DOHH2 (cell line): ENCODE results near the gene KLHL7.

ENCODE experiments used
- H3F3A ChIP-seq: fragments of 200-600 bp; sonication (generic), shearing (Covaris generic); 2 replicates; pipeline ENCODE4 v1.6.0; 2016; ENCODE audit warnings: antibody characterized with exemption, mild to moderate bottlenecking; ENCODE audit not compliant: control insufficient read depth, insufficient read depth
- H3K27ac ChIP-seq: fragments of 200-600 bp; sonication (generic); 2 replicates; pipeline ENCODE4 v1.5.1; 2014; ENCODE audit warnings: low read depth, mild to moderate bottlenecking, low read length, moderate library complexity
- H3K27me3 ChIP-seq: fragments of 200-600 bp; sonication (generic); 2 replicates; pipeline ENCODE4 v1.6.1; 2014; ENCODE audit warnings: mild to moderate bottlenecking, low read length, mixed read lengths; ENCODE audit not compliant: control insufficient read depth
- H3K36me3 ChIP-seq: fragments of 200-600 bp; sonication (generic); 2 replicates; pipeline ENCODE4 v1.6.1; 2014; ENCODE audit warnings: mild to moderate bottlenecking, low read length, moderate library complexity, mixed read lengths; ENCODE audit not compliant: control insufficient read depth
- H3K4me1 ChIP-seq: fragments of 200-600 bp; sonication (generic); 2 replicates; pipeline ENCODE4 v1.6.1; 2014; ENCODE audit warnings: mild to moderate bottlenecking, low read length, mixed read lengths; ENCODE audit not compliant: control insufficient read depth
- H3K4me2 ChIP-seq: fragments of 200-600 bp; sonication (generic); 2 replicates; pipeline ENCODE4 v1.6.0; 2014; ENCODE audit warnings: mild to moderate bottlenecking, low read length, moderate library complexity
- H3K4me3 ChIP-seq: fragments of 200-600 bp; sonication (generic); 2 replicates; pipeline ENCODE4 v1.5.1; 2014; ENCODE audit warnings: mild to moderate bottlenecking, low read length, mixed read lengths
- H3K79me2 ChIP-seq: fragments of 200-600 bp; sonication (generic); 2 replicates; pipeline ENCODE4 v1.6.1; 2014; ENCODE audit warnings: mild to moderate bottlenecking, low read length, mixed read lengths; ENCODE audit not compliant: control insufficient read depth
- H3K9me2 ChIP-seq: fragments of 200-600 bp; sonication (generic); replicated peaks from 2 replicates; pipeline ENCODE4 v1.6.1; 2014; ENCODE audit warnings: mild to moderate bottlenecking, low read length, mixed read lengths; ENCODE audit not compliant: control insufficient read depth
- H3K9me3 ChIP-seq: fragments of 200-600 bp; sonication (generic); 2 replicates; pipeline ENCODE4 v1.6.1; 2014; ENCODE audit warnings: antibody characterized with exemption, low read length, mixed read lengths; ENCODE audit not compliant: control insufficient read depth, insufficient read depth
- H4K20me1 ChIP-seq: fragments of 200-600 bp; sonication (generic); 2 replicates; pipeline ENCODE4 v1.6.0; 2014; ENCODE audit warnings: low read depth, mild to moderate bottlenecking, antibody characterized with exemption, low read length, moderate library complexity; ENCODE audit not compliant: control insufficient read depth, insufficient read depth
- EZH2phosphoT487 ChIP-seq: fragments of 200-600 bp; sonication (generic); IDR thresholded peaks from 2 replicates; pipeline ENCODE4 v1.6.1; 2017; ENCODE audit warnings: borderline replicate concordance, mild to moderate bottlenecking, antibody characterized with exemption, low read length, moderate library complexity, mixed read lengths
- TF ChIP-seq, protein P1 (sequence below): fragments of 200-600 bp; sonication (generic); IDR thresholded peaks from one replicate; pipeline ENCODE4 v1.5.1; 2014; ENCODE audit warnings: antibody characterized with exemption, mild to moderate bottlenecking, low read depth, low read length; ENCODE audit not compliant: poor library complexity, severe bottlenecking

Gene KLHL7

GRCh38 chr7:23164846-23165245, 59.3 kb downstream of the KLHL7 start:
- Histone ChIP-seq H3F3A (no peaks in the 10 kb centered on the region), H3K4me1 (no peaks in the 10 kb centered on the region), H4K20me1 (no peaks in the 10 kb centered on the region), H3K79me2 (no peaks in the 10 kb centered on the region), H3K36me3 (no peaks in the 10 kb centered on the region), H3K9me2 (no peaks in the 10 kb centered on the region), H3K27me3 (no peaks in the 10 kb centered on the region), H3K4me2 (no peak overlapping the region), H3K9me3 (no peaks in the 10 kb centered on the region), H3K27ac (no peak overlapping the region), H3K4me3 (no peak overlapping the region)
- TF ChIP-seq, protein P1, sequence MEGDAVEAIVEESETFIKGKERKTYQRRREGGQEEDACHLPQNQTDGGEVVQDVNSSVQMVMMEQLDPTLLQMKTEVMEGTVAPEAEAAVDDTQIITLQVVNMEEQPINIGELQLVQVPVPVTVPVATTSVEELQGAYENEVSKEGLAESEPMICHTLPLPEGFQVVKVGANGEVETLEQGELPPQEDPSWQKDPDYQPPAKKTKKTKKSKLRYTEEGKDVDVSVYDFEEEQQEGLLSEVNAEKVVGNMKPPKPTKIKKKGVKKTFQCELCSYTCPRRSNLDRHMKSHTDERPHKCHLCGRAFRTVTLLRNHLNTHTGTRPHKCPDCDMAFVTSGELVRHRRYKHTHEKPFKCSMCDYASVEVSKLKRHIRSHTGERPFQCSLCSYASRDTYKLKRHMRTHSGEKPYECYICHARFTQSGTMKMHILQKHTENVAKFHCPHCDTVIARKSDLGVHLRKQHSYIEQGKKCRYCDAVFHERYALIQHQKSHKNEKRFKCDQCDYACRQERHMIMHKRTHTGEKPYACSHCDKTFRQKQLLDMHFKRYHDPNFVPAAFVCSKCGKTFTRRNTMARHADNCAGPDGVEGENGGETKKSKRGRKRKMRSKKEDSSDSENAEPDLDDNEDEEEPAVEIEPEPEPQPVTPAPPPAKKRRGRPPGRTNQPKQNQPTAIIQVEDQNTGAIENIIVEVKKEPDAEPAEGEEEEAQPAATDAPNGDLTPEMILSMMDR, result no peak
- TF ChIP-seq EZH2phosphoT487, result no peak

- H3K4me3 ChIP-seq, result no peak overlapping the region
- no peaks in the 10 kb centered on the region for H3K9me2 ChIP-seq
- TF ChIP-seq, protein P1, result no peak
- no peak for TF ChIP-seq EZH2phosphoT487
- no peaks in the 10 kb centered on the region for H3K36me3 ChIP-seq
- no peaks in the 10 kb centered on the region for H3K27me3 ChIP-seq
- H3K27ac ChIP-seq, result no peak overlapping the region
- no peak overlapping the region for H3K4me2 ChIP-seq
- H4K20me1 ChIP-seq, result no peaks in the 10 kb centered on the region
- H3F3A ChIP-seq, result no peaks in the 10 kb centered on the region
- H3K9me3 ChIP-seq, result no peaks in the 10 kb centered on the region
- H3K4me1 ChIP-seq, result no peaks in the 10 kb centered on the region
- no peaks in the 10 kb centered on the region for H3K79me2 ChIP-seq
These were observed 59.7 kb downstream of the KLHL7 start for GRCh38 chr7:23165316-23165715.

- H3K27me3 ChIP-seq, result no peaks in the 10 kb centered on the region
- no peak overlapping the region for H3K4me3 ChIP-seq
- no peak overlapping the region for H3K4me2 ChIP-seq
- H3K4me1 ChIP-seq, result no peaks in the 10 kb centered on the region
- peaks cover 2% of the 10 kb centered on the region; the same call in 1 of the 2 replicates for H3F3A ChIP-seq
- H3K79me2 ChIP-seq, result no peaks in the 10 kb centered on the region
- H3K9me3 ChIP-seq, result no peaks in the 10 kb centered on the region
- H3K9me2 ChIP-seq, result no peaks in the 10 kb centered on the region
- no peaks in the 10 kb centered on the region for H3K36me3 ChIP-seq
- TF ChIP-seq, protein P1, result no peak
- no peak for TF ChIP-seq EZH2phosphoT487
- no peaks in the 10 kb centered on the region for H4K20me1 ChIP-seq
- no peak overlapping the region for H3K27ac ChIP-seq
These were observed 62.1 kb downstream of the KLHL7 start for GRCh38 chr7:23167691-23168090.
